ENCODE data around the gene LRRC47. TPM values are rescaled to one million over a fixed set of nuclear protein-coding genes. Genes with fewer than 3 reads are reported as not detected.
"Not testable (repeated sequence)": the region's sequence is repeated elsewhere in the genome, so short reads cannot be mapped to it uniquely, and the experiment has no call there.

LRRC47 gene
- total RNA-seq, 1 donor from 2014 or later, result 38.7 TPM

DNA sequence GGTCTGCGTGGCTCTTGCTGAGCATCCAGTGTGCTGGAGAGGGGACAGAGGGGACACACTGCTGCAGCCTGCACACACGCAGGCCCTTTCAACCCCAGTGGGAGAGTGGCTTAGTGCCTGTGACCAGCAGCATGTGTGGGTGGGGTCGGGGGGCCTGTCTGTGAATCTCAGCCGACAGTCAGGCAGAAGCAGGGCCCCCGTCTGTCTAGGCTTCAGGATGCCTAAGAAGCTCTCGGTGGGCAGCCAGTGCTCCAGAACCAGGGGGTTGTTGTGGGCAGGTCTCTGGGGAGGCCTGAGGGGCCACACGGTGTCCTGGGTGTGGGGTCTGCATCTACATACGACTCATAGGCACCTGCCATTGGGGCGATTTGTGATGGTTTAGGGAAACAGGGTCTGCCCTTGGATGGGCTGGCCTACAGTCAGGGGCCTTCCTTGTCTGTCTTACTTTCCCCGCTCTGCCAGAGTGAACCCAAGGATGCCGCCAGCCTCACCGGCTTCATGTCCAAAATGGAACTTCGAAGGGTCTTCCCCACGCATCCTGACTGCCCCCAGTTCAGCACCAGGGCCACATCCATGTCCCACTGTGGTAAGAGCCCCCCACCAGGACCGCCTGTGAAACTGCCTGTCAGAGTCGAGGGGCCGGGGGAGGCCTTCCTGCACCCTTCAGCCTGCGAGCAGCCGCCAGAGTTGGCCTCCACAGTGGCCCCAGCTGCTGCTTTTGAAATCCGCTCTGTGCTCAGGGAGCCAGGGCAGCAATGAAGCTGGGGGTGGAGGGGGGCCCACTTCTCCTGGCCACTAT lies 42.4 kb downstream of the LRRC47 start:
- FAIRE-seq (no peak), DNase-seq (ENCODE audit: low spot score in 2 of 2) (no peak)

DNA sequence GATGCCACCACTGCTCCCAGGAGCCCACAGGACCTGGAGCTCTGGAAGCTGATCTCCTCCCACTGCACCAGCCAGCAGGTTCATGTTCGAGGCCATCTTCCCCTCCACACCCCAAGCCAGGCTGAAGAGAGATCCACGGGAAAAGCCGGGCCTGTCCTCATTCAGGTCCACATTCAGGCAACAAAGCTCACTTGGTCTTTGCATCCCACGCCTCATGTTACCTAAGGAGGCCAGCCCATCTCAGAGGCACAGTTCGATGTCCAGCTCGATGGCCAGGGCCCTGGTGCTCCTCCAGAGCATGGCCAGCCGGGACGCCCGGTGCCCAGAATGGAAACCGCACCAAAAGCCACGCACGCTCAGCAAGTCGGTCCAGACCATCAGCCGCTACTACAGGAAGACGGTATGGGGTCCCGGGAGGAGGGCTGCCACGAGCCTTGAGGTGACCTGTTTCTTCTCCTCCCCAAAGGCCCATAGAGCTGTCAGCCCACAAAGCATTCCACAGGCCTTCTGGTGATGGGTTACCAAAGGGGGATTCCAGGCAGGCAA lies 43.8 kb downstream of the LRRC47 start, which contains the start of gene CCDC27:
TSS of gene CCDC27 (plus strand) at position 51 of the 546 bp plus-strand sequence. CDS start at position 83, 32 bp downstream.
- FAIRE-seq (no peak), DNase-seq (ENCODE audit: low spot score in 2 of 2) (no peak)

DNA sequence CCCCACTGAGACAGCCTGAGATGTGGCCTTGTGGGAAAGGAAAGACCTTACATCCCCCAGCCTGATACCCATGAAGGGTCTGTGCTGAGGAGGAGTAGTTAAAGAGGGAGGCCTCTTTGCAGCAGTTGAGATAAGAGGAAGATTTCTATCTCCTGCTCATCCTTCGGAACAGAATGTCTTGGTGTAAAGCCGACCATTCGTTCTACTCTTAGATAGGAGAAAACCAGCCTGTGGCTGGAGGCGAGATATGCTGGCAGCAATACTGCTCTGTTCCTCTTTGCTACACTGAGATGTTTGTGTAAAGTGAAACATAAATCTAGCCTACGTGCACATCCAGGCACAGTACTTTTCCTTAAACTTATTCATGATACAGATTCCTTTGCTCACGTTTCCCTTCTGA lies 45.6 kb downstream of the LRRC47 start:
- DNase-seq (ENCODE audit: low spot score in 2 of 2) (no peak), FAIRE-seq (no peak)

DNA sequence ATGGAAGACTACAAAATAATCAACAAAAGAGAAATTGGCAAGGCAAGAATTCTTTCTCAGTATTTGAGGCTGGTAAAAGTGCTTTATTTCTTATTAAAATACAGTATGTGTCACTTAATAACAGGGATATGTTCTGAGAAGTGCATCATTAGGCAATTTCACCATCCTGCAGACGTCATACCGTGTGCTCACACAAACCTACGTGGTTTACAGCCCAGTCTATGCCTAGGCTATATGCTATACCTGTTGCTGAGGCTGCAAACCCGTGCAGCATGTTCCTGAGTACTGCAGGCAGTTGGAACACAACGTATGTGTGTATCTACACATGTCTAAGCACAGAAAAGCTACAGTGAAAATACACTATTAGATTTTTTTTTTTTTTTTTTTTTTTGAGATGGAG lies 46.8 kb downstream of the LRRC47 start:
- DNase-seq (ENCODE audit: low spot score in 2 of 2) (no peak), FAIRE-seq (no peak)

DNA sequence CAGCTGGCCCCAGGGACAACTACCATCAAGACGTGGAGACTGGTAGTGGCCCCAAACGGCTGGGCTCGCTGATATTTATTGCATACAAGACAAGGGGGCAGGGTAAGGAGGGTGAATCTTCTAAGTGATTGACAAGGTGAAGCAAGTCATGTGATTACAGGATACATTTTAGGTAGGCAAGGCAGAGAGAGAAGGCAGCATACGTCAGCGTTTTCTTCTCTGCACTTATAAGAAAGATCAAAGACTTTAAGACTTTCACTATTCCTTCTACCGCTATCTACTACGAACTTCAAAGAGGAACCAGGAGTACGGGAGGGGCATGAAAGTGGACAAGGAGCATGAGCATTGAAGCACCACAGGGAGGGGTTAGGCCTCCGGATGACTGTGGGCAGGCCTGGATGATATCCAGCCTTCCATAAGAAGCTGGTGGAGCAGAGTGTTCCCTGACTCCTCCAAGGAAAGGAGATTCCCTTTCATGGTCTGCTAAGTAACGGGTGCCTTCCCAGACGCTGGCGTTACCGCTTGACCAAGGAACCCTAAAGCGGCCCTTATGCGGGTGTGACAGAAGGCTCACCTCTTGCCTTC lies 47.9 kb downstream of the LRRC47 start:
- DNase-seq (ENCODE audit: low spot score in 2 of 2); FAIRE-seq: not testable (repeated sequence)

DNA sequence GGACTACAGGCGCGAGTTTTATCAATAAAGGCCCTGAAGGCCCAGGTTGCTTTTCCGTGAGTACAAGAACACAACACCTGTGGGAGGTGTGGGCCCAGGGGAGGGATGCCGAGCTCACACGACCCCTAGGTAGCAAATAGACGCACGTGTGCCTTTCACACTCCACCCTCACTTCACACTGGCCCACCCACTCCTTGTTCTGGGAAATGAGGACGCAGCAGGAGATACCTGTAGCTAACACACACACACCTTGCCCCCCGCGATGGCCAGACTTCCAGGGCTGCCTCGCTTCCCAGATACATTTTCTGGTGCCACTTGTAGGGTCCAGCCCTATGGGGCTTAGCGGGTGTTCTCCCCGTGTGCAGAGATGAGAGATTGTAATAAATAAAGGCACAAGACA lies 48.4 kb downstream of the LRRC47 start:
- DNase-seq (ENCODE audit: low spot score in 2 of 2) (no peak), FAIRE-seq (no peak)

DNA sequence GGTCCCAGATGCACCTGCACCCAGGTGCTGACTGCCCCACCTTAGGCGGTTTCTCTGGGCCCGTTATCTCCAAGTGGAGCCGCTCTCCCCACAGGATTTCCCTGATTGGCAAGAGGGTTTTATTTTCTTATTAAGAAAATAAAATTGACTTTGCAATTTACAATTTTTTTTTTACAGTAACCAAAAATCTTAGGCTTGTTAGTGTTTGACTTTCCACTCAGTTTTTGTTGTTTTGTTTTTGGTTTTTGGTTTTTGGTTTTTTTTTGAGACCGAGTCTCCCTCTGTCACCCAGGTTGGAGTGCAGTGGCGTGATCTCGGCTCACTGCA lies 48.8 kb downstream of the LRRC47 start:
- FAIRE-seq (no peak), DNase-seq (ENCODE audit: low spot score in 2 of 2) (no peak)

DNA sequence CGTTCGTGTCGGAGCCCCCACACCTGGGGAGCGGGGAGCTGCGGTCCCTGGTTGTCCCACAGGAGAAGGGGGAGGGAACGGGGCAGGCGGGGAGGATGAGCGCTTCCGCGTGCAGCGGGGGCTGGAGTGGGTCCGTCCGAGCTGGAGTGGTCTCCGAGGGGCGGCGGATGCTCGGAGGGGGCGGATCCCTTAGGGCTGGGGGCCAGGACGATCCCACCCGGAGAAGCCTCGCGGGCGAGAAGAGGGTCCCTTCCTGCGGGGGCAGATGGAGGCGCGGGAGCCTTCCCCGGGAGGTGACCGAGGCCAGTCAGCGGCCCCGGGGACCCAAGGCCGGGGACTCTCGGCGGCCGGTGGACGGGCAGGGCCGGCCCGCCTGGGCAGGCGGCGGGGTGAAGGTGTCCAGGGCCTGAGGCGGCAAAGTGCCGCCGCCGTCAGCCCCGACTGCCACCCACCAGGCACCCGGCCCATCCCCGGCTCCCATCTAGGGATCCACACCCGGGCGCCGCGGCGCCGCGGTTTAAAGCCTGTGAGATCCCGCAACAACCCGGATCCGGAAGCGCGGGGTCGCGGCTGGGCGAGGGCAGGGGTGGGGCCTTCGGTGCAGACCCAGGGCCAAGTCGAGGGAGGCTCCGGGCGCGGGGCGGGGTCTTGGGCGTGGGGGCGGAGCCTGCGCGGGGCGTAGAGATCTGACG lies 49.3 kb downstream of the LRRC47 start:
- FAIRE-seq, result no peak
- DNase-seq (ENCODE audit: low spot score in 2 of 2), result peak; percentile 94 to 98

DNA sequence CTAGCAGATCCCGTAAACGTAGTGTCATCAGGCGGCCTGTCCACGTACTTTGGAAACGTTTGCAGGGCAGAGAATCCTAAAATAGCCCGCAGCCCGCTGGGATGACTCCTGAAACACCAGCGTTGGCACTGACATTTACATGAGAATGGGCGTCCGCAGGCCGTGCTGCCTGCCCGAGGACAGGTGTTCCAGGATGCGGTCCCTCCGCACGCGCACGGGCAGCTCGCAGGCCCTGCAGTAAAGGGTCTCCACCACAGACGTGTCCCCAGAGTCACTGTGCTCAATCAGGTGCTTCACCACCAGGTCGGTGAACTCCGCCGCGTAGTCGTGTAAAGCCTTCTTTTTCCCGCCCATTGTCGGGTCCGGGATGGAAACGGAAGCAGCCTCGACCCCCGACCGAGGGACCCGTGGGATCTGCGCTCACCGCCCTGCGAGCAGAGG lies 49.9 kb downstream of the LRRC47 start:
- FAIRE-seq (no peak), DNase-seq (ENCODE audit: low spot score in 2 of 2) (no peak)

DNA sequence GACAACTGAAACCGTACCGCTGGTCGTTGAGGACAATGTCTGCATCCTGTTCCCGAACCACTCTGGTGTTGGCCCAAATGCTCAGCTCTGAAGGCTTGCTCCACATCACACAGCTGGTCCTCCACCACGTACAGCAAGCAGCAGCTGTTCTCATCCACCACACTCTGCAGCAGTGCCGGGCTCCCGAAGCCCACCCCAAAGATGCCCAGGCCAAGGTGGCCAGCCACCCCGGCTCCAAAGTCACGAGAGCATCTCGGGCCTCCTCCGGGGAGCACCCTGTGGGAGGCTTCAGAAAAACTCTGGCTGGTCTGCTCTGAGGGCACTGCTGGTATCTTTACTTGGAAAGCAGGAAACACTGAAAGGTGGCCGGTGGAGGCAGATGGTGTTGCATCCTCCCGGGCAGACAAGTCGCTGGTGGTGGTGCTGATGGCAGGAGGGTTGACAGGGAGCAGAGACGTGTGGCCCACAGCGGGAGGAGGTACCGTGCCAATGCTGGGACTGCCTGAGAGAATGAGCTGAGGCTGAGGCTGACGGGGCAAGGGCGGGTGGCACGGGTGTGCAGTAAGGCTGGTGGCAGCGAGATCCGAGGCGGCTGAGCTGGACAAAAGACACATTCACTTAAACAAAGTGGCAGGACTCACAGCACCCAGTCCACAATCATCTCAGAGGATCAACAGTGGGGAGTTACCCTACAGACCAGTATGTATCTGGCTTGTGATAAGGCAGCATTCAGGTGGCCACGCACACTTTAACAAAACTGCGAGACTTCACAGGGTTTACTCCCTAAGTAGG lies 50.5 kb downstream of the LRRC47 start:
- DNase-seq (ENCODE audit: low spot score in 2 of 2), result no peak

DNA sequence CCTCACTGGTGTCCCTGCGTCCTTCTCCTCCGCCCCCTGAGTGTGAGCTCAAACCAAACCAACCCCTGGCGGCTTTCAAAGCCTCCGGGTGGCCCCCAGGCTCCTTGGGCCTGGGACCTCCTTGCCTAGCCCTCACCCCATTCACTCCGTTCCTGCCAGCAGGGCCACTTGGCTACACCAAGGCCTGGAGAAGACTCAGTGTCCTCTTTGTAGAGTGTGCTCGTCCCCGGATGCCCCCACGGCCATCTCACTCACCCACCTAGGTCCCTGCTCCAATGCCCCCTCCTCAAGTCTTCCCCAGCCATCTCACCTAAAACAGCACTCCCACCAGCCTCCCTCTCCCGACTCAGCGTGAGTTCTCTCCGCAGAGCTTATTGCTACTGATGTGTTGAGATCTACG lies 51.2 kb downstream of the LRRC47 start:
- DNase-seq (ENCODE audit: low spot score in 2 of 2) (no peak), FAIRE-seq (no peak)

More for the DNA sequence above, 50.5 kb downstream of the LRRC47 start:
- no peak for FAIRE-seq

DNA sequence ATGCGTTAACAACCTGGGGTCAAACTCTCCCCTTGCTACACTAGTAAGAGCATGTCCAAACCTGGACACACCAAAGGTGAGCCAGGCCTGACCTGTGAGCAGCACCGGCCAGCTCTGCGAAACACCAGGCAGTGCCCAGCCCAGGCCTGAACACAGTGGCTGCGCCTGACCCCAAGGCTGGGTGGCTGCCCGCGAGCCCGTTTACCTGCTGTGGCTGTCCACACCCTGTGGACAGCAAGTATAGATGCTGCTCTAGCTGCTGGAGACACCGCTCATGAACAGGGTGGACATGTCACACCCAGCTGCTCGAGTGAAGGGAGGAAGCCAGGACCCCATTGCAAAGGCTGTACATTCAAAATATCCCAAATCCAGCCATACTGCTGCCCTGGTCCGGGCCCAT lies 51.7 kb downstream of the LRRC47 start:
- no peak for FAIRE-seq
- DNase-seq (ENCODE audit: low spot score in 2 of 2), result no peak

DNA sequence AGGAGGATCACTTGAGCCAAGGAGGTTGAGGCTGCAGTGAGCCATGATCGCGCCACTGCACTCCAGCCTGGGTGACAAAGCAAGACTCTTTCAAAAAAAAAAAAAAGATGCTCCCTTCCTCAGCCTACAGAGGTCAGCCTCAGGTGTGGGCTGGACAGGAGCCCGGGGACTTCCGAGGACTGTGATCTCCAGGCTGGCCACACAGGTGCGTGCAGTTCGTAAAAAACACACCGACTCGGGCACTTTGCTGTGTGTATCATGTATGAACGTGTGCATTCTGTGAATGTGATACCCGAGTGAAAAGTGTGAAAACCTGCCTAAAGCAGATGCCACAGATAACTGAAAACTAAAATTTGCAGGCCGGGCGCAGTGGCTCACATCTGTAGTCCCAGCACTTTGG lies 52.5 kb downstream of the LRRC47 start:
- no peak for FAIRE-seq
- no peak for DNase-seq (ENCODE audit: low spot score in 2 of 2)

DNA sequence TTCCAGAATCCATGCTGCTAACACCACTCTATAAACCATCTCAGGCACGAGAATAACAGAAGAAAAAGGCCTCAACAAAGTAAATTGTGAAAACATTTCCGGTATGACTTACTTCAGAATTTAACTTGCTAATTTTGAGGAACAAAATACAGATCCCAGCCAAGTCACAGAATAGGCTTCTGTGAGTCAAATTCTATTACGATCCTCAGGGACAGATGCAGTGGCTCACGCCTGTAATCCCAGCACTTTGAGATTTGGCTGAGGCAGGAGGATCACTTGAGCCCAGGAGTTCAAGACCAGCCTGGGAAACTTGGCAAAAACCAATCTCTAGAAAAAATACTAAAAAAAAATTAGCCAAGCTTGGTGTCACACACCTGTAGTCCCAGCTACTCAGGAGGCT lies 52.9 kb downstream of the LRRC47 start:
- DNase-seq (ENCODE audit: low spot score in 2 of 2) (no peak), FAIRE-seq (no peak)

DNA sequence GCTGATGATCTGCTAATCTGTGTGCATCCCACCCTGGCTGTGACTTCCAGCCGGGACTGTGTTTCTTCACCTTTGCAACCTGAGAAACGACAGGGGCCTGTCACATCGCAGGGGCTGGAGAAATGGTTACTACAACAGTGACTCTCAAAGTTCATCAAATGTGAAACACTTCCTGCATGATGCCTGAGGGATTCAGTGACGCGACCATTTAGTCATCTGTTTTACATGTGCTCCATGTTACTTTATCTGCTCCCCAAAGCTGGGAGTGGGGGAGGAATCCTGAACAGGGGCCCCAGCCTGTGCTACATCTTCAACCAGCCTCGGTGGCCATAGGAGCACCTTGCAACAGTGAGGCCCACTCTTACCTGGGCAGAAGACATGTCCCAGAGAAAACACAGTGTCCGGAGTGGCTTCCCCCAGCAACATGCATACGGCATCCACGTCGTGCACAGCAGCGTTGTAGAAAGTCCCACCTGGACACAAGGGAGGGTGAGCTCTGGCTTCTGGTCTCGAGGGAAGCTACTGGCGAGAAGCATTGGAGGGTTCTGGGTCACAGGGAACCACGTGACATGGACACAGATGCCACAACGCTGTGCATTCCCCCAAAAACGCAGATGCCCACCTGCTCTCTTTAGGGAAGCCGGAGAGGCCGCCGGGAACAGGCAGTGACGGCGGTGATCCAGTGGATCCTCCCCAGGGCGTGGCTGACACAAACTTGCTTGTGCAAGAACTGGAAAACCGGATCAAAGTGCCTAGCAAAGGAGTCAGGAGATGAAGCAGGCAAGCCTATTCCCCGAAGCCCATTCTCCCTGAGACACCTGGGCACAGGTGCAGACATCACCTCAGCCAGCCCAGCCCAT lies 53.6 kb downstream of the LRRC47 start:
- DNase-seq (ENCODE audit: low spot score in 2 of 2) (no peak), FAIRE-seq (no peak)

DNA sequence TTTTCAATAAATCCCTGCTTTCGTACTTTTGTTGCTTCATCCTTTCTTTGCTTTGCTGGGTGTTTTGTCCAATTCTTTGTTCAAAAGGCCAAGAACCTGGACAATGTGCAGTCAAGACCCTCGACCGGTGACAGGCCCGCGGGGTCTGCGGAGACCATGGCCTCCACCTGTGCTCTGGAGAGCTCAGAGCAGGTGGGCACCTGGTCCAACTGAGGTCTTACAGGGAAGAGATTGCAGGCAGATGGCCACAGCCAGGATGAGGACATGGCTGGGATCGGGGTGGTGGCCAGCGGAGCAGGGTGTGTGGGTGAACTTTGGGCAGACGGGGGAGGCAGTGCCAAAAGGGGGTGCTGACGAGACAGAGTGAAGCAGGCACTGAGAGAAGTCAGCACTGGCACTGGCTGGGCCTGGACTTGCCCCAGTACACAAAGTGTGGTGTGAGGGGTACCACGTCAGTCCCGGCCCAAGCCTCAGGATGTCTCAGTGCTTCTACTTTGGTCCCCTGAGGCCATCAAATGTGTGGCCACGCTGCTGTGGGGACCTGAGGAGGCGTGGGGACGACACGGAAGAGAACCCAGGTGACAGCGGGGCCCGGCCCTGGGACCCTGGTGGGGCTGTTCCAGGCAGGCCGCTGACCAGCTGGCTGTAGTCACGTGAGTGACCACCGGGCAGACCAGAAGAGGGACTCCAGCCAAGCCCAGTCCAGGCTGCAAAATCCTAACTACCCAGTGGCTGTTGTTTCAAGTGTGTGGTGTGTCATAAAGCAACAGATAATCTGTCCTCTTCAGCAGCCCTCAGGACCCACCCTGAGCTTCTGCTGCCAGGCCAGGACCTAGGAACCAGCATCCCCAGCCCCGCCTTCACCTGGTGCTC lies 54.5 kb downstream of the LRRC47 start:
- FAIRE-seq, result no peak
- DNase-seq (ENCODE audit: low spot score in 2 of 2), result no peak

DNA sequence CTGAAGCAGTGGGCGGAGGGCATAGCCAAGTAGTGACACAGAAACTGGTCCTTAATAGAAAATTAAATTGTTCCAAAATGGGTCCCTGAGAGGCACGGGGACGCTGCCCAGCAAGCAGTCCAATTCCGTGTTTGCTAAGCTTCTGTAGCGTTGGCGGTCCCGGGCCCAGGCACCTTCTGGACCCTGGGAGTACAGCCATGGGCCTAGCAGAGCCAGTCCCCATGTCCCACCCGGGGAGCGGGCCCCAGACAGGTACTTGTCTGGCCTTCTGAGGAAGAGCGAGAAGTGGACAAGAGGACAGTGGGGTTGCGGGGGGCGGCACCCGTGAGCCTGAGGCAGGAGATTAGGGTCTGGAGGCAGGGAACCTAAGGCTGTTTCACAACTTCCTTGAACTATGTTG lies 55.5 kb downstream of the LRRC47 start:
- no peak for FAIRE-seq
- no peak for DNase-seq (ENCODE audit: low spot score in 2 of 2)

DNA sequence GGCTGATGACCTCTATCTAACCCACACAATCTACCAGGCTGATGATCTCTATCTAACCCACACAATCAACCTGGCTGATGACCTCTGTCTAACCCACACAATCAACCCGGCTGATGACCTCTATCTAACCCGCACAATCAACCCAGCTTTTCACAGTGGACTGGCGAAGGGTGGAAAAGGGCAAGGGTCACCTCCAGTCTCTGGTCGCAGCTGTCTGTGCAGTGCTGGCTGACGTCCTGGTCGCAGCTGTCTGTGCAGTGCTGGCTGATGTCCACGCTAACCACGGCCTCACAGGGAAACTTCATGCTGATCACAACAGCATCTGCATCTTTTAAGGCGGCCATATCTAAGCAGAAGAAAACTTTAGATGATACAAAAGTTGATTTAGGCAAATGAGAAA lies 56.3 kb downstream of the LRRC47 start:
- DNase-seq (ENCODE audit: low spot score in 2 of 2) (no peak), FAIRE-seq (no peak)

DNA sequence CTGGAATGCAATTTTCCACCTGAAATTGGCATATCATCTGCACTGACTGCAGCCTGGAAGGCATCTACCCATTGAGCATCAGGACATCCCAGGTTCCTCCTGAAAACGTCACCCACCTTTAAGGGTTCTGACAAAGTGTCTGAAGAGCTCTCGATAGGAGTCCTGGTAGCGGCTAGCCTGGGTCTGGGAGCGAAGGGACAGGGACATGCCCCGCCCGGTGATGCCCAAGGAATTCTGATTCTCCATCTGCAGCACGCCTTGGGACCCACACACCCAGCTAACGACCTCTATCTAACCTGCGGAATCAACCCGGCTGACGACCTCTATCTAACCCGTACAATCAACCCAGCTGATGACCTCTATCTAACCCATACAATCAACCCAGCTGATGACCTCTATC lies 57.4 kb downstream of the LRRC47 start:
- DNase-seq (ENCODE audit: low spot score in 2 of 2), result no peak
- FAIRE-seq, result no peak
